CD8-positive, alpha-beta memory T cell (primary cell): Measurements from ENCODE around the gene PRKCB. TPM values are rescaled to one million over a fixed set of nuclear protein-coding genes. Genes with fewer than 3 reads are reported as not detected.

Experiments
- CTCF ChIA-PET: fragments of 350-600 bp; sonication (Branson Sonifier 250); formaldehyde crosslinking; loops from one replicate; lab custom pipeline; 2021; ENCODE audit warnings: antibody characterized with exemption; lab: Charles Lee
- POLR2A ChIA-PET: fragments of 350-600 bp; sonication (Branson Sonifier 250); formaldehyde crosslinking; loops from one replicate; lab custom pipeline; 2021; ENCODE audit warnings: antibody characterized with exemption; lab: Charles Lee
- DNase-seq, 5 donors: peaks; one replicate each; pipeline versions ENCODE4 v3.0.0 to v3.0.0-alpha.2; 2020 to 2022; ENCODE audit warnings: mixed read lengths in 1 of 5
- H3K27ac ChIP-seq: one replicate; pipeline ENCODE4 v1.7.0; 2013; ENCODE audit warnings: low read depth, mild to moderate bottlenecking, low read length, moderate library complexity
- H3K27me3 ChIP-seq: 2 replicates; pipeline ENCODE4 v1.7.0; 2013; ENCODE audit warnings: low read length, mild to moderate bottlenecking; ENCODE audit not compliant: insufficient read depth, poor library complexity, severe bottlenecking
- H3K36me3 ChIP-seq: 2 replicates; pipeline ENCODE4 v1.7.0; 2013; ENCODE audit warnings: mild to moderate bottlenecking, low read length, moderate library complexity; ENCODE audit not compliant: insufficient read depth
- H3K4me1 ChIP-seq: 2 replicates; pipeline ENCODE4 v1.7.0; 2013; ENCODE audit warnings: mild to moderate bottlenecking, low read length, moderate library complexity; ENCODE audit not compliant: insufficient read depth
- H3K4me3 ChIP-seq: 2 replicates; pipeline ENCODE4 v1.7.0; 2013; ENCODE audit warnings: mild to moderate bottlenecking, low read length
- H3K9me3 ChIP-seq: 2 replicates; pipeline ENCODE4 v1.7.0; 2013; ENCODE audit warnings: mild to moderate bottlenecking, low read length
- H3K27ac Mint-ChIP-seq, 8 donors: one replicate each; pipeline ENCODE4 v1.8.0; 2020 to 2021; ENCODE audit warnings: mixed read lengths in 8 of 8, mild to moderate bottlenecking in 6 of 8, inconsistent platforms in 3 of 8, moderate library complexity in 3 of 8
- H3K27me3 Mint-ChIP-seq, 2 donors: one replicate each; pipeline ENCODE4 v1.8.0; 2020 to 2021; ENCODE audit warnings: mixed read lengths in 2 of 2, mild to moderate bottlenecking in 1 of 2, moderate library complexity in 1 of 2
- H3K36me3 Mint-ChIP-seq, 3 donors: one replicate each; pipeline ENCODE4 v1.8.0; 2020 to 2021; ENCODE audit warnings: mixed read lengths in 3 of 3, inconsistent platforms in 1 of 3, mild to moderate bottlenecking in 1 of 3
- H3K4me1 Mint-ChIP-seq, 3 donors: one replicate each; pipeline ENCODE4 v1.8.0; 2020 to 2021; ENCODE audit warnings: mixed read lengths in 3 of 3, inconsistent platforms in 1 of 3, mild to moderate bottlenecking in 1 of 3
- H3K4me3 Mint-ChIP-seq, 7 donors: one replicate each; pipeline ENCODE4 v1.8.0; 2020 to 2021; ENCODE audit warnings: mixed read lengths in 7 of 7, mild to moderate bottlenecking in 6 of 7, moderate library complexity in 4 of 7, inconsistent platforms in 2 of 7
- H3K9me3 Mint-ChIP-seq, 5 donors: one replicate each; pipeline ENCODE4 v1.8.0; 2020 to 2022; ENCODE audit warnings: mixed read lengths in 5 of 5, mild to moderate bottlenecking in 3 of 5, moderate library complexity in 2 of 5, inconsistent platforms in 1 of 5
- polyA plus RNA-seq: library from polyadenylated mRNA; unstranded; fragments of 300-500 nt; fragmentation: Illumina TruSeq; gene quantifications from one replicate; pipeline ENCODE4 v1.2.3, GENCODE V29; 2021
- total RNA-seq, 2 experiments: library from RNA; stranded (reverse); gene quantifications; one replicate each; pipeline ENCODE4 v1.2.3, GENCODE V29; 2021

PRKCB gene
- total and polyA plus RNA-seq, 3 experiments from 2014 or later, result 96.5 to 136 (median 98.2) TPM

- H3K4me3 ChIP-seq, result peak overlapping the region; percentile 27
- Mint-ChIP-seq H3K36me3 (no peaks in the 10 kb centered on the region), H3K9me3 (no peaks in the 10 kb centered on the region), H3K4me1 (peaks cover 11 to 16% (median 11%) of the 10 kb centered on the region in 3 donors), H3K4me3 (peak overlapping the region in 5 of 7 donors; percentile 27 to 61 (median 43)), H3K27ac (peak overlapping the region in 4 of 8 donors; percentile 11 to 93 (median 51)), H3K27me3 (peaks cover 0 to 3% of the 10 kb centered on the region in 2 donors)
- CTCF ChIA-PET, result interaction anchor here (0.6 to 13.2 kb wide), 44 partner anchors 8 to 701 kb away, joined by 3 to 261 read pairs (median 6); partner anchors contain the start of gene PRKCB
- DNase-seq, result peak; percentile 42 to 81 (median 58)
- H3K4me1 ChIP-seq, result no peaks in the 10 kb centered on the region
- no peaks in the 10 kb centered on the region for H3K27me3 ChIP-seq
- no peaks in the 10 kb centered on the region for H3K9me3 ChIP-seq
- POLR2A ChIA-PET, result interaction anchor here (1.0 to 1.3 kb wide), 2 partner anchors 207 to 232 kb away, joined by 3 to 4 read pairs; no protein-coding TSS in a partner anchor
- H3K27ac ChIP-seq, result peak overlapping the region; percentile 13
- no peaks in the 10 kb centered on the region for H3K36me3 ChIP-seq
These were observed 32.1 kb upstream of the PRKCB start for GRCh38 chr16:23803591-23804123.

DNA sequence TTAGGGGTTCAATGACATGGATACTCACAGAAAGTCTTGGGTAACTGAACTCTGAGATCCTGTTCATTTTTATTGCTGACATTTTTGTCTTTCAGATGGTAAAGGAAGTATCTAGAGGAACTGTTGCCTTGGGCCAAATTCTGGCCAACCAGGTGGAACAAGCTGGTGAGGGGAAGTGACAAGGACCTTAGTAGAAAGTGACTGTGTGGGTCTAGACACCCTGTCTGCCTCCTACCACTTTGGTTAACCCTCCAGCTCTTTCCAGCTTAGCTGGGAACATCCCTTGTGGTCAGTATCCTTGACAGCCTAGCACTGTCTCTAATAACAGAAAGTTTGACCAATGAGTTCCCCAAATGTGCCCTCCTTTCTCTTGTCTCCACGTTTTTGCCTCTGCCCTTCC lies 28.8 kb upstream of the PRKCB start:
- Histone ChIP-seq H3K4me1 (no peaks in the 10 kb centered on the region), H3K27me3 (no peaks in the 10 kb centered on the region), H3K9me3 (no peaks in the 10 kb centered on the region), H3K4me3 (no peak overlapping the region), H3K36me3 (no peaks in the 10 kb centered on the region), H3K27ac (no peak overlapping the region)
- ChIA-PET CTCF (interaction anchor here (1.5 to 13.2 kb wide), 3 partner anchors 26 to 228 kb away, joined by 3 to 261 read pairs (median 121); no protein-coding TSS in a partner anchor), POLR2A (no interaction called here)
- no peak for DNase-seq
- Mint-ChIP-seq H3K36me3 (no peaks in the 10 kb centered on the region), H3K4me3 (peak overlapping the region in 1 of 7 donors; percentile 8), H3K4me1 (peaks cover 7 to 11% (median 11%) of the 10 kb centered on the region in 3 donors), H3K27ac (peak overlapping the region in 1 of 8 donors; percentile 81), H3K27me3 (peaks cover 0 to 5% of the 10 kb centered on the region in 2 donors), H3K9me3 (no peaks in the 10 kb centered on the region)

DNA sequence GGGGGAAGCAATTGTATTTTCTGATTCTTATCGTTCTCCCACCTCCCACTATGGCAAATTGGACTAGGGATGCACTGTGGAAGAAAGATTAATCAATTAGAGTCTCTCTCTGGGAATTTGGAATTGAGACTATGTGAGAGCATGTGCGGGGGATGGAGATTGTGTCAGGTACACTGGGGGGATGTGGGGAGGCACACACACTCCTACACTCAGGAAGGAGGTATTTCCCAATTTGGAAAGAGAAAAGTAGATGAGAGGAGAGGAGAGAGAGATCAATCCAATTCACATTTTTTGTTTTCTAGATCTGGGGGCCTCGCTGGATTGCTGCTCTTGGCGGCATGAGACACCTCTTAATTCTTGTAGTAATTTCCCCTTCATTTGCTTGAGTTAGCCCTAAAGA lies 14.3 kb upstream of the PRKCB start:
- no peaks in the 10 kb centered on the region for H3K36me3 Mint-ChIP-seq
- peaks cover 21 to 27% (median 24%) of the 10 kb centered on the region in 3 donors for H3K4me1 Mint-ChIP-seq
- ChIA-PET CTCF (interaction anchor here (1.4 to 2.1 kb wide), 4 partner anchors 16 to 189 kb away, joined by 3 to 8 read pairs (median 6); no protein-coding TSS in a partner anchor), POLR2A (interaction anchor here (0.5 kb wide), 1 partner anchor 8 kb away, joined by 3 read pairs; no protein-coding TSS in a partner anchor)
- no peak overlapping the region for H3K4me3 Mint-ChIP-seq
- Histone ChIP-seq H3K36me3 (no peaks in the 10 kb centered on the region), H3K9me3 (no peaks in the 10 kb centered on the region), H3K27me3 (no peaks in the 10 kb centered on the region), H3K4me3 (no peak overlapping the region), H3K4me1 (peaks cover 16% of the 10 kb centered on the region), H3K27ac (no peak overlapping the region)
- DNase-seq, result no peak
- peak overlapping the region in 3 of 8 donors; percentile 33 to 66 (median 57) for H3K27ac Mint-ChIP-seq
- H3K27me3 Mint-ChIP-seq, result peaks cover 2 to 10% of the 10 kb centered on the region in 2 donors
- no peaks in the 10 kb centered on the region for H3K9me3 Mint-ChIP-seq

DNA sequence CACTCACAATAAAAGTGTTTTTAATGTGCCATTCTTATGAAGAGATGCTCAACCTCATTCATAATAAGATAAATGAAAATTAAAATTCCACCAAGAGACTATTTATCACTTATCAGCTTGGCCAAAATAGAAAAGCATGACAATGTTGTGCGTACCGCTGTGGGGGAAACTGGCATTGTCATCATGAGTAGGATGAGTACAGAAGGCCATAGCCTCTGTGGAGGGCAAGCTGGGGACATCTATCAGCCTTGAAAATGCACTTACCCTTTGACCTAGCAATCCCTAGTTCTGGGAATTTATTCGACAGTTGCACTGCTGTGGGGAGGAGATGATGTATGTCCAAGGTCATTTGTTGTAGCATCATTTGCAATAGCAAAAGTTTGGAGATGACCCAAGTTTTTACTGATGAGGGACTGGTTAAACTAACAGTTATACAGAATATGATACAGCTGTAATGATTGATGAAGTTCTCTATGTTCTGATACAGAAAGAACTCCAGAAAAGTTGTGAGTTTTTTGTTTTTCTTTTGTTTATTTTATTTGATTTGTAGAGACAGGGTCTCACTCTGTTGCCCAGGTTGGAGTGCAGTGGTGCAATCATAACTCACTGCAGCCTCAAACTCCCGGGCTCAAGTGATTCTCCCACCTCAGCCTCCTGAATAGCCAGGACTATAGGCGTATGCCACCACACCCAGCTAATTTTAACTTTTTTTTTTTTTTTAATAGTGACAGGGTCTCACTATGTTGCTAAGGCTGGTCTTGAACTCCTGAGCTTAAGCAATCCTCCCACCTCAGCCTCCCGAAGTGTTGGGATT lies 13.7 kb upstream of the PRKCB start:
- Histone ChIP-seq H3K4me1 (peaks cover 22% of the 10 kb centered on the region), H3K9me3 (no peaks in the 10 kb centered on the region), H3K36me3 (no peaks in the 10 kb centered on the region), H3K4me3 (no peak overlapping the region), H3K27me3 (no peaks in the 10 kb centered on the region), H3K27ac (no peak overlapping the region)
- ChIA-PET CTCF (interaction anchor here (1.2 to 2.1 kb wide), 4 partner anchors 15 to 188 kb away, joined by 3 to 8 read pairs (median 6); no protein-coding TSS in a partner anchor), POLR2A (no interaction called here)
- Mint-ChIP-seq H3K27me3 (peaks cover 0 to 5% of the 10 kb centered on the region in 2 donors), H3K4me3 (no peak overlapping the region), H3K27ac (peak overlapping the region in 2 of 8 donors; percentile 33 to 66), H3K9me3 (no peaks in the 10 kb centered on the region), H3K36me3 (no peaks in the 10 kb centered on the region), H3K4me1 (peaks cover 27 to 33% (median 30%) of the 10 kb centered on the region in 3 donors)
- no peak for DNase-seq

DNA sequence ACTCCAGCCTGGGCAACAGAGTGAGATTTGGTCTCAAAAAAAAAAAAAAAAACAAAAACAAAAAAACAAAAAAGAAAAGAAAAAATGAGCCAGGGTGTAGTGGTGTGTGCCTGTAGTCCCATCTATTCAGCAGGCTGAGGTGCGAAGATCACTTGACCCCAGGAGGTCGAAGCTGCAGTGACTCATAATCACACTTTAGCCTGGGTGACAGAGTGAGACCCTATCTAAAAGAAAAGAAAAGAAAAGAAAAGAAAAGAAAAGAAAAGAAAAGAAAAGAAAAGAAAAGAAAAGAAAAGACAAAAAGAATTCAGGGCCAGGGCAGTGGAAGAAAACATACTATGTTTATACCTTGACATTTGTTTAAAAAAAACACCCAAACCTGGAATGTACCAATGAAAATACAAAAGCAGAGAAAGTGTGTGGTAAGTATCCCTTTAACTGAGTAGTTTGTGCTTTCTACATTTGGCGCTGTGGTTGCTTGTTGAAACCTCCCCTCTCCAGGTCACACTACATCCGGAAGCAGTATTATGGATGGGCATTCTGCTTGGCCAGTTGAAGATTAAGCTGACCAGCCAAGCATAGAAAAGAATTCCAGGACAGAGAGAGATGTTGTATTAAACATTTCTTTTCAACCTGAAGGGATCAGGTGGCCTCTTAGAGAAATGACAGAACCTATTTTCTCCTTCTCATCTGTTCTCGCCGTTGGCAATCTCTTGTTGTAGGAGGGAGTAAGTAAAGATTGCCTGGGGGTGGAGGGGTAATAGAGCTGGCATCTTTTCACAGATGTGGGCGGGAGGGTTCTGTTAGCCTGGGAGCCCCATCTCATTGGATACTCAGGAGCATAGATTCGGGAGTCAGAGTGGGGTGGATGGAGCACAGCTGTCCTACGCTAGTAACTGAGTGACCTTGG lies 12.1 kb upstream of the PRKCB start:
- Histone ChIP-seq H3K27ac (no peak overlapping the region), H3K36me3 (no peaks in the 10 kb centered on the region), H3K9me3 (no peaks in the 10 kb centered on the region), H3K4me1 (peaks cover 29% of the 10 kb centered on the region), H3K4me3 (no peak overlapping the region), H3K27me3 (no peaks in the 10 kb centered on the region)
- CTCF ChIA-PET, result interaction anchor here (1.2 to 3.6 kb wide), 3 partner anchors 20 to 212 kb away, joined by 3 to 13 read pairs (median 4); no protein-coding TSS in a partner anchor
- no peak for DNase-seq
- Mint-ChIP-seq H3K4me1 (peaks cover 37 to 44% (median 43%) of the 10 kb centered on the region in 3 donors), H3K4me3 (no peak overlapping the region), H3K9me3 (no peaks in the 10 kb centered on the region), H3K27ac (peak overlapping the region in 6 of 8 donors; percentile 17 to 66 (median 53)), H3K36me3 (no peaks in the 10 kb centered on the region), H3K27me3 (no peaks in the 10 kb centered on the region)
- POLR2A ChIA-PET, result interaction anchor here (0.6 to 0.7 kb wide), 2 partner anchors 45 to 1220 kb away, joined by 3 read pairs; no protein-coding TSS in a partner anchor

GRCh38 chr16:23824909-23825308 lies 10.9 kb upstream of the PRKCB start:
- POLR2A ChIA-PET, result no interaction called here
- CTCF ChIA-PET, result interaction anchor here (1.1 to 3.6 kb wide), 5 partner anchors 13 to 211 kb away, joined by 3 to 13 read pairs (median 3); no protein-coding TSS in a partner anchor

More at GRCh38 chr16:23824909-23825308, 10.9 kb upstream of the PRKCB start:
- no peak for DNase-seq
- Histone ChIP-seq H3K36me3 (no peaks in the 10 kb centered on the region), H3K4me1 (peaks cover 29% of the 10 kb centered on the region), H3K9me3 (no peaks in the 10 kb centered on the region), H3K27me3 (no peaks in the 10 kb centered on the region), H3K4me3 (no peak overlapping the region), H3K27ac (no peak overlapping the region)
- peaks cover 37 to 44% (median 44%) of the 10 kb centered on the region in 3 donors for H3K4me1 Mint-ChIP-seq
- H3K9me3 Mint-ChIP-seq, result peaks cover 0 to 3% (median 0%) of the 10 kb centered on the region in 5 donors
- peaks cover 0 to 4% (median 0%) of the 10 kb centered on the region in 3 donors for H3K36me3 Mint-ChIP-seq
- H3K4me3 Mint-ChIP-seq, result peak overlapping the region in 1 of 7 donors; percentile 58
- H3K27ac Mint-ChIP-seq, result peak overlapping the region; percentile 5 to 93 (median 68)
- no peaks in the 10 kb centered on the region for H3K27me3 Mint-ChIP-seq
